Stimulated activated CD4-positive, alpha-beta T cell treated with anti-CD3 and anti-CD28 coated beads, TNF-alpha, amount 100 ng/mL, for 4 hours (primary cell): ENCODE data around the gene IPO4.

Experiments used
- DNase-seq, 3 experiments: peaks; one replicate each; pipeline ENCODE4 v3.0.0-alpha.2; 2020; ENCODE audit warnings: low read depth in 3 of 3

IPO4 gene

DNA sequence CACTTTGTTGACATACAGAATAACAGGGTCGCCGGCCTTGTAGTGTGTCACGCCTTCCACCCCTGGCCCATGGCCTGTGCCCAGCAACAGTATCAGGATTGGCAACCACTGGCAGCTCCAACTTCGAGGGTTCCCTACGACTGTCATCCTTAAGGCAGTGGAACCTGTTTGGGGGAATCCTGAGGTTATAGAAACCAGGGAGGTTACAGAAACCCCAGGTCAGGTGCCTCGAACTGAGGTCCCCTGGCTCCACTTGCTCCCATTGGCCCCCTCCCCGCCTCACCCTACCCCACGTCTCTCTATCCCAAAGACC is 6.2 kb upstream of the IPO4 start:
- DNase-seq: no peak

DNA sequence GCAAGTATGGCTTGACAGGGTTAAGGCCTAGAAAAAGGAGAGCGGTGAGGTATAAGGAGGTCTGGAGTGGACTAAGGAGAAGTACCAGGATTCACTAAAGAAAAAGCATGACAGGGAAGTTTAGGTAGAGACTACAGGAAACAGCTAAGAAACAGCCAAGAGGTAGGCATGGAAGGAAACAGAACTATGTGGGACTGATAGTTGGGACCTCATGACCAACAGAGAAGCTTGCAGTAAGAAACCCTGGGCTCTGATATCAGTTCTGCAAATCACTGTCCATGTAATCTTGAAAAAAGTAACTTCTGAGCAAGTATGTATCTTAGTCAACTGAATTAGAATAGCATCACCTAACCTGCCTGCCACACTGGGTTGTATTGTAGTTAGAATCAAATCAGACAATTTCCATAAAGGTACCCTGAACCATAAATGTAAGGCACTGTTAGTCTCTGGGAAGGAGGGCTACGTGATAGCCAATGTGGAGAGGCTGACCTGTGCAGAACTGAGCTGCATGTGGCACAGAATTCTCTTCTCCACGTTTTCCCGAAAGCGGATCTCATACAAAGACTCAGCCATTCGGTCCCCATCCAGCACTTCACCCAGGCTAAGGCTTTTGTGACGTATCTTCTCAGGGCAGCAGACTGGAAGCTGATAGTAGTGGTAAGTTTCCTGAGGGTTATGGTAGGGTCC is 5.7 kb upstream of the IPO4 start:
- DNase-seq: no peak

- DNase-seq: no peak
These were observed 4.3 kb upstream of the IPO4 start for GRCh38 chr14:24192933-24193332.

- no peak for DNase-seq
These were observed 1.8 kb upstream of the IPO4 start for GRCh38 chr14:24190416-24190815.

- no peak for DNase-seq
These were observed 844 bp upstream of the IPO4 start for GRCh38 chr14:24189460-24189859.

GRCh38 chr14:24189059-24189375 is 401 bp upstream of the IPO4 start:
- DNase-seq: no peak

- DNase-seq: no peak
These were observed 1.1 kb downstream of the IPO4 start for GRCh38 chr14:24187539-24187915.

DNA sequence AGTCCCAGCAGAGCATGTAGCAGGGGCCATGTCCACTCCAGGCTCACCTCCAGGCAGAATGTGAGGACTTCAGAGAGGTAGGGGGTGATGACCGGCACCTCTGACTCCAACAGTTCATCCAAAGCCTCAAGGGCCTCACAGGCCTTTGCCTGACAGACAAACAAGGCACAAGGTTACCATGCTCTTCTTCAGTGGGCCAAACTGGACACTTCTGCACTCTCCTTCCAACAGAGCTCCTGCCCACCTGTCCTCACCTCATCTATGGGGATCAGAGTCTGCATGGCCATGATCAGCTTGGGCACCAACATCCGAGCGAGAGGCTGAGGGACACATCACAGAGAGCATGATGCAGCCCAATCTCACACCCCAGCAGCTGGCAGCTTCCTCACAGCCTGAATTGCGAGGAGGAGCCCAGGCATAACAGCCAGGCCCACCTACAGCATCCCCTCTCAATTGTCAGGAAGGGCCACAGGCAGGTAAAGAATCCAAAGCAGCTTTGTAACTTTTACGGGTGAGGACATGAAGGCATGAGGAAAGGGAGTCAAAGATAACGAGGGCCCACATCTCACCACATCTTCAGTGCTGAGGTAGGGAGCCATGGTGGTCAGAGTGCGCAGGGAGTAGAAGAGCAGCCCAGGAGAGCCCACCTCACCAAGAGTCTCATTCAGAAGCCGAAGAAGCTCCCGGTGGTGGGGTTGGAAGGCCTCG is 1.6 kb downstream of the IPO4 start:
- no peak for DNase-seq

GRCh38 chr14:24185741-24186140 is 2.9 kb downstream of the IPO4 start:
- no peak for DNase-seq

GRCh38 chr14:24185026-24185425 is 3.6 kb downstream of the IPO4 start:
- no peak for DNase-seq

DNA sequence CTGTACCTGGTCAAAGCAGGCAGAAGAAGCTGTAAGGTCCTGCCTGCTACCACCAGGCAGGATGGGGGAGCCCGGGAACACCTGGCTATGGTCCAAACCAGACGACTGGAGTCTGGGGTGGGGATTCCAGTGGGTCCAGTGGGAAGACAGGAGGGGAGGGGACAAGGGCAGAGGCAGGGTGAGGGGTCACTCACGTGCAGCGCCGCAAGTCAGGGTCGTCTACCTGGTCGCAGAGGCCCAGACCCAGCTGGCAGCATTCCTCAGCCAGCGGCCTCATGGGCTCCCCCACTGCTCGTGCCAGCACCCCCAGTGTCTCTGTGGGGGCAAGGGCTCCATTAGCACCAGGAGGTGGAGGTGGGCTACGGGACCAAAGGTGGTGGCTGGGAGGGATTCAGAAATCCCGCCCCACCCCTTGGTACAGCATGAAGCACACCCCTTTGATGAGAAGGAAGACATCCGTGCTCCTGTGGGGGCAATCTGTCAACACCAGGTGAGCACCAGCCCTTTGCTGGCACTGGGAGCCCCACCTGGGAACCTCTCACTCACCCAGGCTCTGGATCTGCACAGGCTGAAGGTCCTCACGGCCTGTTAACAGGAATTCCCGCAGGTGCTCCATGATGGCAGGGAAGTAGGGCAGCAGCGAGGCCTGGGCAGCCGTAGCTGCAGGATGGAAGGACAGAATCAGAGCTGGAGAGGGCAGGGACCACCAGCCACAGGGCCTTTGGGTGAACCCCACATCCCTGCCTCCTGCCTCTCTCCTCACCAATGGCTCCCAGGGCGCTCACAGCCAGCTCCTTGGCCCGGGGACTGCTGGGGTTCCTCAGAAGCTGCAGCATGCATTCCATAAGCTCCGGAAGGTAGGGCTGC is 4.3 kb downstream of the IPO4 start:
- no peak for DNase-seq

DNA sequence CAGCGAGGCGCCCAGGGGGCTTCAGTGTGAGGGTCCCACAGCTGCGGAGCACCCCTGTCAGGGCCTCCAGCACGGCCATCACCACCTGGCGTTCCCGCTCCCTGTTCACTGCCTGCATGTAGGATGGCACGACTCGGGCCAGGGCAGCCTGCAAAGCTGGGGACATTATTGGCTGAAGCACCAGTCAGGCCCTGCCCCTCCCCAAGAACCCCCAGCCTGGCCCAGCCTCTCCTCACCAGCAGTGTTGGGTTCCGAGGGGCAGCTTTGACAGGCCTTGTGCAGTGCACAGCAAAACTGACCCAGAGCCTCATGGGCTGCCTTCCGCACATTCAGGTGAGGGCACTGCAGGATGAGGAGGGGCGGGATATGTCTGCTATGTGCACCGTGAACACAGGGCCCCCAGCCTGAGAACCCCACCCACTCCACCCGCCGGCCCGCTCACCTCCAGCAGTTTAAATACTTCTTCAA is 5.6 kb downstream of the IPO4 start:
- no peak for DNase-seq

- DNase-seq: no peak
These were observed 6.3 kb downstream of the IPO4 start for GRCh38 chr14:24182110-24182882.

GRCh38 chr14:24181371-24182077 is 7.1 kb downstream of the IPO4 start:
- no peak for DNase-seq

- DNase-seq: no peak
These were observed 8.4 kb downstream of the IPO4 start for GRCh38 chr14:24179961-24180796.

GRCh38 chr14:24179294-24179960 is 9.2 kb downstream of the IPO4 start:
- DNase-seq: no peak

DNA sequence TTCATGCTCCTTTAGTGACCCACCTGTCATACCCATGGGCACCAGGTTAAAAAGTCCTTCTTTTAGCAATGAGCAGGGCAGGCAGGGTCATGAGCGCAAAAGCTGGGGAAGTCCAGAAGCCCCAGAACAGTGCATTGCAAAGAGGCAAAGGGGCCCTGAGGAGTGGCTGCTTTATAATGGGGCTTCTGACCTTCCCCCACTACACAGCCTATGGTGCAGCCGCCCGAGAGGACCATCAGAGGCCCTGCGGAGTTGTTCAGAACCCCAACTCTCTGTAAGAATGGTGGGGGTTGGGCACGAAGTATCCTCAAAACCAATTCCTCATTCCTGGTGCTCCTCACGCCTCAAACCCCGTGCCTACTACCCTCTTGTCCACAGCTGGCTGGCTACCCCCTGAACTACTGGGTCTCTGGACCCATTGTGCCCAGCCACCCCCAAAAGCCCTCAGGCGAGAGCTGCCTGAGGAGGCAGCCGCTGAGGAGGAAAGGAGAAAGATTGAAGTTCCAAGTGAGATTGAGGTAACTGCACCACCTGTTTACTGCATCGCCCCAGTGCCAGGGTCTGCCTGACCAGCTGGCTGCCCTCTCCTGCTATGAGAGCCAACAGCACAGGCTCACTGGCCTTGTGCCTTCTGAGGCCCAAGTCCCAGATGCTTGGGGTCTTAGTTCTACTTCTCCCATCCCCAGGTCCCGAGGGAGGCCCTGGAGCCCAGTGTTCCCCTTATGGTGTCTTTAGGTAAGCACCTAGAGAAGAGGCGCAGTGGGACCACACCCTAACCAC is 10.0 kb downstream of the IPO4 start:
- DNase-seq: no peak

DNA sequence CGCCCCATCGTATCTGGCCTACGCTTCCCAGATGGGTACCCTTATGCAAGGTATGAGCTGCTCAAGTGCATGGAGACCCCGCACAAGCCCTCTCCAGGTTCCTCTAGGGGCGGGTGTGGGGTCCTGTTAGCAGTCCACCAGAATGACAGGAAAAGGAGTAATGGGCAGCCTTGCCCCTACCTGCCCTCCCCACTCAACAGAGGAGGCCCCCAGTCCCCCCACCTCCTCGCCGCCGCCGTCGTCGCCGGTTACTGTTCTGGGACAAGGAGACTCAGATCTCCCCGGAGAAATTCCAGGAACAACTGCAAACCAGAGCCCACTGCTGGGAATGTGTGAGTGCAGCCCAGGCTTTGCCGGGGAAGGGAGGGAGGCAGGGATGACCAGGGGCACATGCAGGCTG is 10.7 kb downstream of the IPO4 start:
- no peak for DNase-seq
